Heart left ventricle (tissue), 16 donors: Measurements from ENCODE around the gene THADA. TPM values are rescaled to one million over a fixed set of nuclear protein-coding genes. Genes with fewer than 3 reads are reported as not detected.

Experiments used
- ATAC-seq, 4 donors: fragments of 200-7000 bp; cut with Tn5 transposase; one replicate each; pipeline ENCODE4 v1.9.1; 2020 to 2022; ENCODE audit warnings: moderate library complexity in 4 of 4, mild to moderate bottlenecking in 3 of 4, moderate number of reproducible peaks in 1 of 4
- DNase-seq, 5 donors: peaks; one replicate each; pipeline ENCODE4 v3.0.0-alpha.2; 2020
- H3K27ac ChIP-seq, 12 donors: fragments of 200-600 bp; sonication (generic) in 4 of 12; one replicate each; pipeline versions ENCODE4 v1.5.0 to v1.8.0; 2016 to 2022; ENCODE audit warnings: mild to moderate bottlenecking in 2 of 12
- H3K27me3 ChIP-seq, 9 donors: fragments of 200-600 bp; sonication (generic) in 2 of 9; one replicate each; pipeline versions ENCODE4 v1.5.1 to v1.8.0; 2016 to 2022; ENCODE audit warnings: mild to moderate bottlenecking in 3 of 9
- H3K36me3 ChIP-seq, 9 donors: fragments of 200-600 bp; sonication (generic) in 2 of 9; one replicate each; pipeline versions ENCODE4 v1.5.0 to v1.8.0; 2018 to 2022; ENCODE audit warnings: mild to moderate bottlenecking in 2 of 9
- H3K4me1 ChIP-seq, 12 donors: fragments of 200-600 bp; sonication (generic) in 4 of 12; one replicate each; pipeline versions ENCODE4 v1.5.0 to v1.8.0; 2016 to 2022; ENCODE audit warnings: mild to moderate bottlenecking in 3 of 12
- H3K4me3 ChIP-seq, 12 donors: fragments of 200-600 bp; sonication (generic) in 4 of 12; one replicate each; pipeline versions ENCODE4 v1.5.0 to v1.8.0; 2017 to 2022; ENCODE audit warnings: mild to moderate bottlenecking in 9 of 12, moderate library complexity in 4 of 12
- H3K9me3 ChIP-seq, 12 donors: fragments of 200-600 bp; sonication (generic) in 4 of 12; one replicate each; pipeline versions ENCODE4 v1.5.0 to v1.8.0; 2016 to 2022; ENCODE audit warnings: mild to moderate bottlenecking in 1 of 12
- POLR2A ChIP-seq, 2 donors: fragments of 450-650 bp; IDR thresholded peaks; one replicate each; pipeline ENCODE4 v1.6.1; 2017; ENCODE audit warnings: antibody characterized with exemption in 2 of 2, mild to moderate bottlenecking in 2 of 2, moderate library complexity in 2 of 2
- WGBS, 4 donors: extraction: QIAGEN DNeasy Blood & Tissue Kit in 2 of 4; methylation state at CpG; one replicate each; pipeline versions ENCODE4 v1.1.5 to v1.1.7; 2013 to 2018; 5-methylcytosine and 5-hydroxymethylcytosine counted together
- intact Hi-C, 10 donors: fragments of 100-400 bp; cut with DNase I; formaldehyde crosslinking; loops; one replicate each; pipeline versions ENCODE4 v1.11.1 to v1.14.2; 2022
- polyA plus RNA-seq, 2 donors: library from polyadenylated mRNA; stranded (reverse); fragments of 200-250 nt; gene quantifications; one replicate each; pipeline ENCODE4 v1.2.3, GENCODE V29; 2013
- total RNA-seq, 9 donors: library from RNA; depleted of rRNA in 2 of 9; stranded (reverse); fragments of >200 nt in 2 of 9; fragmentation: NEBNext Ultra II Directional in 3 of 9; extraction: Animal tissue kit (Norgen Biotek cat#: 25700) in 3 of 9; gene quantifications; one replicate each; pipeline versions ENCODE4 v1.1.0 to v1.2.4, GENCODE V29; 2016 to 2023
- TF ChIP-seq, protein P1 (sequence below), 12 donors: fragments of 200-600 bp; sonication (generic) in 4 of 12; IDR thresholded peaks; one replicate each; pipeline versions ENCODE4 v1.5.0 to v1.8.0; 2018 to 2022; ENCODE audit warnings: antibody characterized with exemption in 12 of 12, mild to moderate bottlenecking in 5 of 12
- donor health status: ischemic (EF 13 %, LVEDD 7.1; RV severe dilation, severe dysfunction).
- donor health status: healthy with polysubstance abuse.
- donor health status: DM: no; HTN: yes; CAD: no.
- donor health status: DM: no; HTN: no; CAD: no.
- donor health status: ischemic (EF 25% LVEDD 6.9; RV normal size, moderate dysfunction).
- donor health status: ischemic (EF 25% LVEDD 5.7; RV mildly dilated, moderate dysfunction).
- donor health status: healthy.
- donor health status: DM: yes; HTN: yes; CAD: no.
- donor health status: ischemic (EF 35%, LVEDD 5.7; RV mildly dilated, moderate dysfunction).
- donor health status: nonischemic (EF 11% LVEDD 7.7; RV severe dilation, severe dysfunction).
- donor health status: DM: yes; HTN: yes; CAD: no.
- donor health status: PGD.
- donor health status: ischemic (EF 29% LVEDD 5.4; RV normal size, mild dysfunction).
- donor health status: nonischemic (EF 23%, LVEDD 6.1; RV moderate dilation, normal function).

Gene THADA
- total and polyA plus RNA-seq, 11 donors: 6.8 to 21.4 (median 13.0) TPM

DNA sequence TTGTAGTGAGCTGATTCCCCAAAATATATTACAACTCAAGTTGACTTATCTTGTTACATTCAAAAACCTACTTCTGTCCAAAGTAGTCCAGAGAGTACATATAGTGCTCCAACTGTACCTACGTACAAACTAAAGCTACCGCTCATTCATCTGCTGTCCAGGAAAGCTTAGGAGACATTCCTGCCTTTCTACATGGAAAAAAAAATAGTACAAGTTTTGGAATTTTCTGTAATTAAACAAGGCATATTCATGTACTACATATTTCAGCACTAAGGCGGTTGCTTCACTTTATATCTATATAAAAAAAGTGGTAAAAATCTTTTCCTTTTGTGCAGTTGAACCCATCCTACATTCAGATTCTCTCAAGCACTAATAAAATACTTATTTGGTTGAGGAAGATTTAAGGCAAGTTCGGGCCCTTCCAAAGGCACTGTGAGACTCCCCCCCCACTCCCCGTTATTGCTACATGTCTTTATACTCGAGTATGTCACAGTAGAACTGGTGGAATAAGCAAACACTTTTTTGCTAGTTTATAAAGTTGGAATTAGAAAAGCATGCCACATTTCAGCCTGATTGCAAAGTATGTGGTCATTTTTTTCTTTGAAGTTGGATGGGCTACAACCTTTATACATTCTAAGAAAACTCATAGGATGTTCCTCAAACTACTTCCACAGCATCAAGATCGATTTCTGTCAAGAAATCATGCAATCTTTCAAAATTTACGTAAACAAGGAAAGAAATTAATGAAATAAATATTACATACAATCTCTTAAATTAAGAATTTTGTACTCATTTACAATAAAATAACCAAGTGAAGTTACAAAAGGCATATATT is 373.1 kb downstream of the THADA start:
- 4 to 7% (median 6%) methylated on average over 8 of the region's 8 CpGs for WGBS, 4 donors
- peaks cover 6 to 78% (median 52%) of the 10 kb centered on the region in 12 donors for H3K4me1 ChIP-seq
- no peaks in the 10 kb centered on the region for H3K27me3 ChIP-seq
- no peak for TF ChIP-seq POLR2A (IDR thresholded peaks at IDR 0.05)
- TF ChIP-seq, protein P1, sequence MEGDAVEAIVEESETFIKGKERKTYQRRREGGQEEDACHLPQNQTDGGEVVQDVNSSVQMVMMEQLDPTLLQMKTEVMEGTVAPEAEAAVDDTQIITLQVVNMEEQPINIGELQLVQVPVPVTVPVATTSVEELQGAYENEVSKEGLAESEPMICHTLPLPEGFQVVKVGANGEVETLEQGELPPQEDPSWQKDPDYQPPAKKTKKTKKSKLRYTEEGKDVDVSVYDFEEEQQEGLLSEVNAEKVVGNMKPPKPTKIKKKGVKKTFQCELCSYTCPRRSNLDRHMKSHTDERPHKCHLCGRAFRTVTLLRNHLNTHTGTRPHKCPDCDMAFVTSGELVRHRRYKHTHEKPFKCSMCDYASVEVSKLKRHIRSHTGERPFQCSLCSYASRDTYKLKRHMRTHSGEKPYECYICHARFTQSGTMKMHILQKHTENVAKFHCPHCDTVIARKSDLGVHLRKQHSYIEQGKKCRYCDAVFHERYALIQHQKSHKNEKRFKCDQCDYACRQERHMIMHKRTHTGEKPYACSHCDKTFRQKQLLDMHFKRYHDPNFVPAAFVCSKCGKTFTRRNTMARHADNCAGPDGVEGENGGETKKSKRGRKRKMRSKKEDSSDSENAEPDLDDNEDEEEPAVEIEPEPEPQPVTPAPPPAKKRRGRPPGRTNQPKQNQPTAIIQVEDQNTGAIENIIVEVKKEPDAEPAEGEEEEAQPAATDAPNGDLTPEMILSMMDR (IDR thresholded peaks at IDR 0.05): no peak
- no peaks in the 10 kb centered on the region for H3K9me3 ChIP-seq
- peak overlapping the region; percentile 65 to 97 (median 84) for H3K4me3 ChIP-seq
- peaks cover 0 to 40% (median 34%) of the 10 kb centered on the region in 9 donors for H3K36me3 ChIP-seq
- ATAC-seq (no peak), DNase-seq (no peak)
- intact Hi-C loops: loop anchor here in 6 of 10 donors (2.0 to 10.0 kb wide), 6 partner anchors 140 to 276 kb away; no protein-coding TSS in a partner anchor
- H3K27ac ChIP-seq: peak overlapping the region; percentile 96 to 99 (median 99)

DNA sequence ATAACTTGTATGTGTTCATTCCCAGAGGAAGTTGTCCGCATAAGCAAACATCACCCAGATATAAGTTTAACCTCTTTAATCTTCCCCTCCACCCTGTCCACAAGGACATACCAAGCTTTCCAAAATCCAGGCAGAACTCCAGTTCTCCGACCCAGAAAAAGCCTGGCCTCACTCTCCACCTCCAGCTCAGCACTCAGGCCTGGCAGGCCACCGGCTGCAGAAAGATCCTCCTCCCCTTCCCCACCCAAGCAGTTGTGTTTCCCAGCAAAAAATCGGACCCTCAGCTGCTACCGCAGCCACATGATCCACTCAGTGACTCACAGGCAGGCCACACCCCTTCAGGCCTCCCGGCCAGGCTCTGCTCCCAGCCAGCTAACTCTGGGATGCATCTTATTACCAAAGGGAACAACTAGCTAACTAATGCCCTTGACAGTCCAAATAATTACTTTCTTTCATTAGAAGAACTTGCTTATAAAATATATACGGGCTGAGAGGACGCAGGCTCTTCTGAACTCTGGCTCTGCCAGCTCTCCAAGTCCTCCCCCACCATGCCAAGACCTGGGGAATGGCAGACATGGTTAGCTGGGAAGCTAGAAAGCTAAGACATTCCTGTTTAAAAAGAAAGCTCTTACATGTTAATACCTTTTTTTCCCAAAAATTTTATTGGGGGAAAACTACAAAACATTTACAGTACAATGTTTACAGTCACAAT is 373.9 kb downstream of the THADA start:
- peaks cover 0 to 40% (median 34%) of the 10 kb centered on the region in 9 donors for H3K36me3 ChIP-seq
- ATAC-seq: peak; percentile 29 to 54 (median 40)
- TF ChIP-seq, protein P1 (IDR thresholded peaks at IDR 0.05): no peak
- TF ChIP-seq POLR2A (IDR thresholded peaks at IDR 0.05): peak in 1 of 2 donors; percentile 56
- H3K27ac ChIP-seq: peak overlapping the region; percentile 96 to 99 (median 99)
- no peaks in the 10 kb centered on the region for H3K9me3 ChIP-seq
- peak overlapping the region; percentile 65 to 97 (median 84) for H3K4me3 ChIP-seq
- H3K27me3 ChIP-seq: no peaks in the 10 kb centered on the region
- H3K4me1 ChIP-seq: peaks cover 6 to 78% (median 58%) of the 10 kb centered on the region in 12 donors
- DNase-seq: peak; percentile 90 to 94 (median 91)
- intact Hi-C loops: loop anchor here in 6 of 10 donors (2.0 to 10.0 kb wide), 6 partner anchors 140 to 275 kb away; no protein-coding TSS in a partner anchor
- 0% methylated on average over 8 of the region's 8 CpGs for WGBS, 4 donors

DNA sequence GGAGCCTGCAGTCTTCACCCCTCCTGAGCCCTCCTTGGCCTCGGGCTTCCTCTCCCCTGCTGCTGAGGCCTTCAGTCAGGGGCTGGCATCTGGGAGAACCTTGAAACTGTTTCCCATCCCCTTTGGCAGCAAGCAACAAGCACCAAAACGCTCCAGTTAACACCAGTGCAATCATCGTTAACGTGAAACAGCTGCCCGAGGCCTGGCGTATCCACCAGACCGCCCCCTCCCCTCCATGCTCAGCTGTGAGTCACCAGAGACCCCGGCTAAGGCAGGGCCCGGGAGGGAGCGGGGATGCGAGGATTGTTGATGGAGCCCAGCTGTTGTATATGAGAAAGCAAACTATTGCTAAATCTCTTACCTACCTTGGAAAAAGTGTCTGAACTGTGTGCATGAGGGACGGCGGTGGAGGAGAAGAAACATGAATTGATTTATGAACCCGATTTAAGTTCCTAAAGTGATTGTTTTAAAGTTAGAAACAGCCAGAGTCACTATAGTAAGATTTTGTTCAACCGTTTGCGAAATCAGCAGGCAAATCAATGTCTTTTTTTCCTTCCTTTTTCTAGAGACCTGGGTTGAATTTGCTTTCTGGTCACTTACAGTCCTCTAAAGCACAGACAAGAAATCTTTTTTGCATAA is 374.6 kb downstream of the THADA start:
- H3K4me1 ChIP-seq: peaks cover 6 to 81% (median 59%) of the 10 kb centered on the region in 12 donors
- no peaks in the 10 kb centered on the region for H3K27me3 ChIP-seq
- H3K27ac ChIP-seq: peak overlapping the region; percentile 96 to 99 (median 99)
- peaks cover 0 to 40% (median 34%) of the 10 kb centered on the region in 9 donors for H3K36me3 ChIP-seq
- 5 to 6% (median 6%) methylated on average over 16 of the region's 16 CpGs for WGBS, 4 donors
- peak overlapping the region in 11 of 12 donors; percentile 65 to 97 (median 83) for H3K4me3 ChIP-seq
- peak; percentile 1 to 36 (median 10) for ATAC-seq
- intact Hi-C loops: loop anchor here in 4 of 10 donors (5.0 to 10.0 kb wide), 4 partner anchors 139 to 269 kb away; no protein-coding TSS in a partner anchor
- peak; percentile 64 to 90 (median 87) for DNase-seq
- no peaks in the 10 kb centered on the region for H3K9me3 ChIP-seq
- TF ChIP-seq, protein P1 (IDR thresholded peaks at IDR 0.05): no peak
- no peak for TF ChIP-seq POLR2A (IDR thresholded peaks at IDR 0.05)
